Breast epithelium (tissue), 4 donors: ENCODE results near the gene FUZ. TPM values are rescaled to one million over a fixed set of nuclear protein-coding genes. Genes with fewer than 3 reads are reported as not detected.

Experiments used
- DNase-seq, 2 donors: peaks; one replicate each; pipeline ENCODE4 v3.0.0-alpha.2; 2019; ENCODE audit warnings: low spot score in 2 of 2
- H3K27ac ChIP-seq, 2 donors: fragments of 200-600 bp; sonication (generic) in 1 of 2; one replicate each; pipeline ENCODE4 v1.5.1; 2016 to 2019; ENCODE audit warnings: mild to moderate bottlenecking in 1 of 2
- H3K27me3 ChIP-seq, 2 donors: fragments of 200-600 bp; sonication (generic) in 1 of 2; one replicate each; pipeline versions ENCODE4 v1.5.1 to v1.6.0; 2017 to 2019; ENCODE audit warnings: control low read depth in 1 of 2, mild to moderate bottlenecking in 1 of 2
- H3K36me3 ChIP-seq: fragments of 200-600 bp; one replicate; pipeline ENCODE4 v1.5.1; 2019
- H3K4me1 ChIP-seq, 2 donors: fragments of 200-600 bp; sonication (generic); one replicate each; pipeline ENCODE4 v1.5.1; 2016 to 2019; ENCODE audit warnings: control low read depth in 1 of 2
- H3K4me3 ChIP-seq, 3 donors: fragments of 200-600 bp; sonication (generic); 1 replicate in 2 of 3; 2 replicates in 1 of 3; pipeline ENCODE4 v1.5.1; 2016 to 2019; ENCODE audit warnings: mild to moderate bottlenecking in 3 of 3, moderate library complexity in 2 of 3
- H3K9me3 ChIP-seq, 2 donors: fragments of 200-600 bp; sonication (generic) in 1 of 2; one replicate each; pipeline ENCODE4 v1.5.1; 2016 to 2019; ENCODE audit warnings: control low read depth in 1 of 2
- POLR2A ChIP-seq: fragments of 450-650 bp; IDR thresholded peaks from one replicate; pipeline ENCODE4 v1.6.1; 2016; ENCODE audit warnings: antibody characterized with exemption, mild to moderate bottlenecking, moderate library complexity
- POLR2AphosphoS5 ChIP-seq, 3 donors: sonication (generic); formaldehyde crosslinking; IDR thresholded peaks; one replicate each; pipeline ENCODE4 v1.6.1; 2017; ENCODE audit warnings: antibody characterized with exemption in 3 of 3
- intact Hi-C: fragments of 100-400 bp; cut with DNase I; formaldehyde crosslinking; loops from one replicate; pipeline ENCODE4 v1.15.1; 2023; ENCODE audit warnings: low total_unique reads
- total RNA-seq, 3 donors: library from RNA; depleted of rRNA; stranded (reverse); fragments of >200 nt; gene quantifications; one replicate each; pipeline ENCODE4 v1.1.0, GENCODE V29; 2016
- TF ChIP-seq, protein P1 (sequence below), 3 donors: fragments of 450-650 bp; IDR thresholded peaks; one replicate each; pipeline ENCODE4 v1.5.1; 2016 to 2017; ENCODE audit warnings: antibody characterized with exemption in 3 of 3, mild to moderate bottlenecking in 3 of 3, moderate library complexity in 3 of 3

FUZ gene
- total RNA-seq, 3 donors from 2014 or later: 13.0 to 27.4 (median 18.7) TPM

- H3K36me3 ChIP-seq: no peaks in the 10 kb centered on the region
- TF ChIP-seq, protein P1, sequence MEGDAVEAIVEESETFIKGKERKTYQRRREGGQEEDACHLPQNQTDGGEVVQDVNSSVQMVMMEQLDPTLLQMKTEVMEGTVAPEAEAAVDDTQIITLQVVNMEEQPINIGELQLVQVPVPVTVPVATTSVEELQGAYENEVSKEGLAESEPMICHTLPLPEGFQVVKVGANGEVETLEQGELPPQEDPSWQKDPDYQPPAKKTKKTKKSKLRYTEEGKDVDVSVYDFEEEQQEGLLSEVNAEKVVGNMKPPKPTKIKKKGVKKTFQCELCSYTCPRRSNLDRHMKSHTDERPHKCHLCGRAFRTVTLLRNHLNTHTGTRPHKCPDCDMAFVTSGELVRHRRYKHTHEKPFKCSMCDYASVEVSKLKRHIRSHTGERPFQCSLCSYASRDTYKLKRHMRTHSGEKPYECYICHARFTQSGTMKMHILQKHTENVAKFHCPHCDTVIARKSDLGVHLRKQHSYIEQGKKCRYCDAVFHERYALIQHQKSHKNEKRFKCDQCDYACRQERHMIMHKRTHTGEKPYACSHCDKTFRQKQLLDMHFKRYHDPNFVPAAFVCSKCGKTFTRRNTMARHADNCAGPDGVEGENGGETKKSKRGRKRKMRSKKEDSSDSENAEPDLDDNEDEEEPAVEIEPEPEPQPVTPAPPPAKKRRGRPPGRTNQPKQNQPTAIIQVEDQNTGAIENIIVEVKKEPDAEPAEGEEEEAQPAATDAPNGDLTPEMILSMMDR (IDR thresholded peaks at IDR 0.05): no peak
- no peak for TF ChIP-seq POLR2A
- TF ChIP-seq POLR2AphosphoS5 (IDR thresholded peaks at IDR 0.05): no peak
- no peaks in the 10 kb centered on the region for H3K4me1 ChIP-seq
- no peaks in the 10 kb centered on the region for H3K27me3 ChIP-seq
- intact Hi-C loops: no loop called here
- H3K4me3 ChIP-seq: peak overlapping the region; percentile 72 to 86 (median 83)
- H3K27ac ChIP-seq: peak overlapping the region; percentile 91 to 99
- DNase-seq: no peak
- no peaks in the 10 kb centered on the region for H3K9me3 ChIP-seq
Measured at GRCh38 chr19:49818649-49819370, 5.7 kb upstream of the FUZ start.

DNA sequence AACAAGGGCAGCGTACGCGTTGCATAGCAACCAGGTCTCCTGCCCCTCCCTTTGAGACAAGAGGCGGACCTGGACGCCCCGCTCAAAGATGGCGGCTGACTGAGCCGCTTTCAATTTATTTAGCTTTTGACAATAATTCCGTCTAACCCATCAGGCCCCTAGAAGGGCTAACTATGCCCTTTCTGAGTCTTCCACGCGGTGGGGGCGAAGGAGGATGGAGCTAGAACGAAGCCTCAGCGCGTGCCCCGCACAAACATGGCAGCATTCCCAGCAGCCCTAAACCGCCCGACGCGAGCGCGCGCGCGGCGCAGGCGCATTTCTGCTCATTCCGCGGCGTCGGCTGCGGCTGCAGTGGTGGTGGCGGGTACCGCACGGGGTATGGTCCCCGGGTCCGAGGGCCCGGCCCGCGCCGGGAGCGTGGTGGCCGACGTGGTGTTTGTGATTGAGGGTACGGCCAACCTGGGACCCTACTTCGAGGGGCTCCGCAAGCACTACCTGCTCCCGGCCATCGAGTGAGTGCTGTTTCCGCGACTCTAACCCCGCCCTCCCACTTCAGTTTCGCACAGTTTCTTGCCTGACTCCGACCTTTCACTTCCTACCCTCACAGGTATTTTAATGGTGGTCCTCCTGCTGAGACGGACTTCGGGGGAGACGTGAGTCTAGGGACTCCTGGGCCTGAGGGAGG, 5.0 kb upstream of the FUZ start, which contains the start of gene MED25:
TSS of gene MED25 (plus strand) at position 326 of the 685 bp plus-strand sequence. CDS start at position 379, 53 bp downstream.
- Histone ChIP-seq H3K4me3 (peak within 1 kb of the TSS; percentile 72 to 86 (median 83)), H3K27me3 (no peaks in the 10 kb centered on the region), H3K9me3 (no peaks in the 10 kb centered on the region), H3K4me1 (no peaks in the 10 kb centered on the region), H3K36me3 (no peaks in the 10 kb centered on the region), H3K27ac (peak within 1 kb of the TSS; percentile 91 to 99)
- TF ChIP-seq POLR2A: peak; percentile 54
- peak; percentile 60 to 83 (median 71) for TF ChIP-seq POLR2AphosphoS5 (IDR thresholded peaks at IDR 0.05)
- TF ChIP-seq, protein P1 (IDR thresholded peaks at IDR 0.05): peak in 2 of 3 donors; percentile 59 to 83
- intact Hi-C loops: no loop called here
- DNase-seq: peak; percentile 75 to 80

DNA sequence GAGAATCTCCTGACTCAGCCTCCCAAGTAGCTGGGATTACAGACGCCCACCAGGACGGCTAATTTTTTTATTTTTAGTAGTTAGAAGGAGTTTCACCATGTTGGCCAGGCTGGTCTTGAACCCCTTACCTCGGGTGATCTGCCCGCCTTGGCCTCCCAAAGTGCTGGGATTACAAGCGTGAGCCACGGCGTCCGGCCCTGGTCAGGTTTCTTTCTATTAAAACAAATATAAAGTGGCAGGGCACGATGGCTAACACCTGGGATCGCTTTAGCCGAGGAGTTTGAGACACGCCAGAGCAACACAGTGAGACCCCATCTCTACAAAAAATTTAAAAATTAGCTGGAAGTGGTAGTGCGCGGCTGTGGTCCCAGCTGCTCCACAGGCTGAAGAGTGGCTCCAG, 3.5 kb upstream of the FUZ start:
- H3K4me3 ChIP-seq: peak overlapping the region in 2 of 3 donors; percentile 72 to 83
- H3K4me1 ChIP-seq: peaks cover 0 to 7% of the 10 kb centered on the region in 2 donors
- TF ChIP-seq POLR2AphosphoS5 (IDR thresholded peaks at IDR 0.05) (no peak), POLR2A (no peak)
- TF ChIP-seq, protein P1 (IDR thresholded peaks at IDR 0.05): no peak

DNA sequence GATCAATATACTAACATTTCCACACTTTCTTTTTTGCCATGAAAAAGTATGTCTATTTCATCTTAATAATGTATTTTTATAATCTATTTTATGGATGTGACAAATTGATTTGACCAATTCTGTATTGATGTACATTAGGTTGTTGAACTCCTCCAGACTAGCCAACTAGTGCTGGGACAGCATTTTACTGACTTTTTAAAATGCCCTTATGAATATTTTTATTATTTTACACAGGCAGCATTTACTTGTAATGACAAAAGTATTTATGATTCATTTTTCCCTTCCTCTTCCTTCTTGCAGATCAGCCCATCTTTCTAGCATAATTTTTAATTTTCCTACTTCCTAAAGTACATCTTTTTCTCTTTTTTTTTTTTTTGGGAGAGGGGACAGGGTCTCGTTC, 918 bp upstream of the FUZ start:
- Histone ChIP-seq H3K4me1 (peaks cover 4 to 14% of the 10 kb centered on the region in 2 donors), H3K4me3 (peak overlapping the region in 2 of 3 donors; percentile 71 to 88), H3K9me3 (no peaks in the 10 kb centered on the region), H3K36me3 (no peaks in the 10 kb centered on the region), H3K27me3 (no peaks in the 10 kb centered on the region), H3K27ac (peak overlapping the region; percentile 96 to 97)
- TF ChIP-seq, protein P1 (IDR thresholded peaks at IDR 0.05): no peak
- no peak for TF ChIP-seq POLR2A
- no peak for TF ChIP-seq POLR2AphosphoS5 (IDR thresholded peaks at IDR 0.05)
- DNase-seq: no peak
- intact Hi-C loops: no loop called here

More for the DNA sequence above, 3.5 kb upstream of the FUZ start:
- H3K36me3 ChIP-seq: no peaks in the 10 kb centered on the region
- DNase-seq: no peak
- H3K27ac ChIP-seq: peak overlapping the region; percentile 91 to 99
- H3K9me3 ChIP-seq: no peaks in the 10 kb centered on the region
- intact Hi-C loops: no loop called here
- H3K27me3 ChIP-seq: no peaks in the 10 kb centered on the region
